GM12878 (cell line): Measurements from ENCODE around the gene ZMYND10. TPM values are rescaled to one million over a fixed set of nuclear protein-coding genes. Genes with fewer than 3 reads are reported as not detected.

Experiments used
- ATAC-seq: fragments of 200-7000 bp; cut with Tn5 transposase; 3 replicates; pipeline ENCODE4 v1.9.1; 2020; ENCODE audit warnings: mild to moderate bottlenecking, moderate library complexity
- BruUV-seq: library from RNA; stranded (reverse); fragments of 400-500 nt; replicated peaks from 2 replicates; lab custom pipeline; 2021; lab: Mats Ljungman, UMichigan
- CTCF ChIA-PET: fragments of 300-600 bp; sonication (Branson Sonifier 250); formaldehyde crosslinking; extraction: SDS; loops from one replicate; lab custom pipeline; 2021; ENCODE audit warnings: inconsistent platforms; lab: Yijun Ruan, JAX
- POLR2A ChIA-PET: fragments of 350-600 bp; formaldehyde crosslinking; extraction: SDS; loops from one replicate; lab custom pipeline; 2021; ENCODE audit warnings: inconsistent platforms; lab: Charles Lee
- RAD21 ChIA-PET: fragments of 300-600 bp; sonication (Branson Sonifier 250); formaldehyde crosslinking; loops from one replicate; lab custom pipeline; 2023; ENCODE audit warnings: antibody characterized with exemption; ENCODE audit not compliant: unreplicated experiment; lab: Charles Lee
- SMC1A ChIA-PET: fragments of 300-600 bp; sonication (Branson Sonifier 250); formaldehyde crosslinking; loops from one replicate; lab custom pipeline; 2023; ENCODE audit not compliant: unreplicated experiment, uncharacterized antibody; lab: Charles Lee
- DNase-seq: peaks from one replicate; pipeline ENCODE4 v3.0.0-alpha.2; 2011; ENCODE audit warnings: low read depth, low spot score
- FAIRE-seq: peaks from 3 replicates; lab custom pipeline; 2011; peaks lifted over from hg19 to GRCh38; lab: Jason Lieb, UNC
- H2AFZ ChIP-seq: 2 replicates; pipeline ENCODE4 v1.6.0; 2011; ENCODE audit warnings: low read depth, low read length, control low read depth; ENCODE audit not compliant: control insufficient read depth
- H3K27ac ChIP-seq: 2 replicates; pipeline ENCODE4 v1.5.1; 2011; ENCODE audit warnings: control low read depth; ENCODE audit not compliant: control insufficient read depth, insufficient read depth
- H3K27me3 ChIP-seq, 2 experiments: replicated peaks in 1 of 2; 2 replicates each; pipeline versions ENCODE4 v1.6.0 to v1.6.1; 2011; ENCODE audit warnings: low read length in 1 of 2; ENCODE audit not compliant: control insufficient read depth in 2 of 2, insufficient read depth in 2 of 2
- H3K36me3 ChIP-seq, 2 experiments: 2 replicates each; pipeline ENCODE4 v1.5.1; 2011; ENCODE audit warnings: low read length in 1 of 2; ENCODE audit not compliant: control insufficient read depth in 2 of 2, insufficient read depth in 2 of 2
- H3K4me1 ChIP-seq: 2 replicates; pipeline ENCODE4 v1.6.1; 2011; ENCODE audit warnings: mild to moderate bottlenecking, low read length, moderate library complexity, mixed read lengths; ENCODE audit not compliant: control insufficient read depth, insufficient read depth
- H3K4me2 ChIP-seq: 2 replicates; pipeline ENCODE4 v1.6.0; 2011; ENCODE audit warnings: control low read depth; ENCODE audit not compliant: control insufficient read depth, insufficient read depth
- H3K4me3 ChIP-seq: fragments of 200-600 bp; sonication (generic); 2 replicates; pipeline ENCODE4 v1.5.1; 2016
- H3K79me2 ChIP-seq: 2 replicates; pipeline ENCODE4 v1.6.0; 2011; ENCODE audit warnings: low read length; ENCODE audit not compliant: control insufficient read depth, insufficient read depth
- H3K9ac ChIP-seq: 2 replicates; pipeline ENCODE4 v1.8.0; 2011; ENCODE audit warnings: low read length, control low read depth, mixed read lengths; ENCODE audit not compliant: control insufficient read depth, insufficient read depth
- H3K9me3 ChIP-seq: replicated peaks from 3 replicates; pipeline ENCODE4 v1.5.1; 2011; ENCODE audit warnings: mild to moderate bottlenecking, low read length; ENCODE audit not compliant: control insufficient read depth, insufficient read depth
- H4K20me1 ChIP-seq: 2 replicates; pipeline ENCODE4 v1.6.0; 2011; ENCODE audit not compliant: control insufficient read depth, insufficient read depth
- BMI1 ChIP-seq: fragments of 450-650 bp; IDR thresholded peaks from 2 replicates; pipeline ENCODE4 v1.6.1; 2016; ENCODE audit warnings: mild to moderate bottlenecking, moderate library complexity, borderline replicate concordance
- ELK1 ChIP-seq: IDR thresholded peaks from 2 replicates; pipeline ENCODE4 v1.6.1; 2012; ENCODE audit warnings: low read depth, low read length, improper control_type of control experiment
- ETV6 ChIP-seq, 2 experiments: fragments of 450-650 bp in 1 of 2; IDR thresholded peaks in 1 of 2; conservative IDR thresholded peaks in 1 of 2; 2 replicates each; pipeline ENCODE4 v1.6.1; 2014; ENCODE audit warnings: antibody characterized with exemption in 1 of 2, borderline replicate concordance in 1 of 2, low read depth in 1 of 2, mild to moderate bottlenecking in 1 of 2, moderate library complexity in 1 of 2
- FOXM1 ChIP-seq: IDR thresholded peaks from 2 replicates; pipeline ENCODE4 v1.6.1; 2012; ENCODE audit warnings: low read depth, mild to moderate bottlenecking, inconsistent platforms, low read length, moderate library complexity
- MEF2B ChIP-seq: fragments of 450-650 bp; IDR thresholded peaks from 2 replicates; pipeline ENCODE4 v1.6.1; 2018; ENCODE audit warnings: mild to moderate bottlenecking, moderate library complexity; ENCODE audit not compliant: partially characterized antibody, poor library complexity, severe bottlenecking
- MLLT1 ChIP-seq: fragments of 450-650 bp; IDR thresholded peaks from 2 replicates; pipeline ENCODE4 v1.6.1; 2016; ENCODE audit warnings: mild to moderate bottlenecking
- NBN ChIP-seq: fragments of 450-650 bp; IDR thresholded peaks from 2 replicates; pipeline ENCODE4 v1.6.1; 2016
- NFYA ChIP-seq: IDR thresholded peaks from 2 replicates; pipeline ENCODE4 v1.6.1; 2011; ENCODE audit warnings: low read depth, mild to moderate bottlenecking, low read length, improper control_type of control experiment, borderline replicate concordance
- NR2F1 ChIP-seq: fragments of 450-650 bp; conservative IDR thresholded peaks from 2 replicates; pipeline ENCODE4 v1.6.1; 2017; ENCODE audit warnings: mild to moderate bottlenecking
- PAX8 ChIP-seq: fragments of 450-650 bp; IDR thresholded peaks from 2 replicates; pipeline ENCODE4 v1.6.1; 2017; ENCODE audit warnings: mild to moderate bottlenecking, moderate library complexity
- POLR2AphosphoS5 ChIP-seq: IDR thresholded peaks from 2 replicates; pipeline ENCODE4 v1.6.1; 2011; ENCODE audit warnings: mild to moderate bottlenecking, low read length, inconsistent platforms
- SMAD1 ChIP-seq: fragments of 450-650 bp; IDR thresholded peaks from 2 replicates; pipeline ENCODE4 v1.6.1; 2018; ENCODE audit warnings: mild to moderate bottlenecking, low read depth; ENCODE audit not compliant: partially characterized antibody
- YBX1 ChIP-seq: fragments of 450-650 bp; IDR thresholded peaks from 2 replicates; pipeline ENCODE4 v1.6.1; 2016; ENCODE audit warnings: antibody characterized with exemption
- WGBS: methylation state at CpG from one replicate; pipeline ENCODE4 v1.1.6; 2016; ENCODE audit warnings: low lambda C conversion rate; ENCODE audit not compliant: insufficient replicate concordance, insufficient coverage; ENCODE audit errors: missing lambda C conversion rate; 5-methylcytosine and 5-hydroxymethylcytosine counted together
- in situ Hi-C: fragments of 300-500 bp; cut with MboI; formaldehyde crosslinking; loops from 9 replicates; pipeline ENCODE4 v1.14.3; 2018; ENCODE audit warnings: mixed read lengths
- intact Hi-C: fragments of 100-400 bp; cut with micrococcal nuclease; formaldehyde crosslinking; loops from one replicate; pipeline ENCODE4 v1.14.2; 2022; ENCODE audit not compliant: unreplicated experiment
- polyA plus RNA-seq, 11 experiments: library from polyadenylated mRNA; depleted of rRNA in 4 of 11; unstranded in 6 of 11; stranded (reverse) in 5 of 11; fragments of >200 nt; fragmentation: Nextera tagmentation in 4 of 11; fragmentation: Illumina TruSeq in 1 of 11; extraction: Ambion mirVana in 4 of 11; extraction: Trizol in 1 of 11; gene quantifications; 1 replicate in 1 of 11; 2 replicates in 10 of 11; pipeline versions ENCODE4 v1.2.1 to v1.2.3, GENCODE V29; 2011 to 2016; ENCODE audit warnings: inconsistent platforms in 2 of 11, missing spikeins in 2 of 11, low read depth in 1 of 11
- total RNA-seq, 4 experiments: library from RNA; depleted of rRNA in 3 of 4; stranded (reverse); fragments of >200 nt in 3 of 4; fragmentation: Illumina TruSeq in 1 of 4; extraction: Trizol in 1 of 4; gene quantifications; 2 replicates each; pipeline versions ENCODE4 v1.2.1 to v1.2.3, GENCODE V29; 2013 to 2021
- TF ChIP-seq, protein P1 (sequence below), 3 experiments: IDR thresholded peaks in 2 of 3; conservative IDR thresholded peaks in 1 of 3; 2 replicates each; pipeline ENCODE4 v1.5.1; 2011; ENCODE audit warnings: low read depth in 3 of 3, low read length in 3 of 3, mild to moderate bottlenecking in 3 of 3, control low read depth in 2 of 3, moderate library complexity in 2 of 3, inconsistent platforms in 1 of 3, mixed read lengths in 1 of 3; ENCODE audit not compliant: control insufficient read depth in 2 of 3, insufficient read depth in 1 of 3; ENCODE audit errors: extremely low read depth in 1 of 3
- TF ChIP-seq, protein P2 (sequence below): fragments of 150-350 bp; IDR thresholded peaks from 2 replicates; pipeline ENCODE4 v1.6.1; 2016; ENCODE audit warnings: low read depth, low read length

The ZMYND10 gene
- total and polyA plus RNA-seq, 10 of the 15 experiments (the other 5 are each of a cell fraction or from before 2014, with no cell fraction given) = 0.11 to 1.0 (median 0.37) TPM

DNA sequence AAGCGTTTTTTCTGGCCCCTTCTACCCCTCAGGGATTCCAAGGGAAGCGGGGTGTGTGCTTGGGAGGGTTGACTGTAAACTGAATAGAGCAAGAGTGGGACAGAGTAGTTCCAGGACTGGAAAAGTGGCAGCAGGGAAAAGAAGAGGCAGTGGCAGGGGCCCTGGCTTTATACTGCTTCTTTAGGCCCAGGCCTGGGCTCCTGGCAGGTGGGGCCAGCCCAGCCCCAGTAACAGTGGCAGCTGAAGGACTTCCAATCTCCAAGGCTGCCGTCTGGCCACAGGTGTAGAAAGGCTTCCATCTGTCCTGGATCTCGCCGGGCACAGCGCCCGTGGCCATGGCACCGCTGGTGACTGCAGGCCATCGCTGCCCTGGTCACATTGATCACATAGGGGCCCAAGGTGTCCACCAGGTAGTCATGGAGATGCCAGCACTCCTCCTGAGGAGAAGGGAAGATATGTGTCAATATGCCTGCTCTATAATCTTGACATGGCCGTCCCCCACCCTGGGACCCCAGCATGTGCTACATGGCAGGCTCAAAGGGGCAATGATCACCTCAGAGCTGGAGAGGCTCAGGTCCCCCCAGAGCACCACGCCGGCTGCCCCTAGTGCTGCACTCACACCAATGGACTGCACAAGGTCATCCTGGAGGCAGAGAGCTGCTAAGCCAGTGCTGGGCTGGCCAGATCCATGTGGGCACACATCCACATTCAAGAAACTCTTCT lies 52.3 kb downstream of the ZMYND10 start:
- Histone ChIP-seq H3K36me3 (peaks cover 0 to 20% of the 10 kb centered on the region in 2 experiments; a peak in 3 of 4 replicates), H3K27me3 (no peaks in the 10 kb centered on the region), H3K4me1 (peaks cover 6% of the 10 kb centered on the region), H3K4me2 (peak overlapping the region; percentile 89), H3K9ac (peak overlapping the region; percentile 64), H4K20me1 (no peaks in the 10 kb centered on the region), H2AFZ (peak overlapping the region; percentile 78), H3K79me2 (peaks cover 21% of the 10 kb centered on the region), H3K9me3 (no peaks in the 10 kb centered on the region), H3K27ac (peak overlapping the region; percentile 66), H3K4me3 (peak overlapping the region; percentile 62)
- CTCF ChIA-PET = interaction anchor here (0.8 to 2.5 kb wide), 5 partner anchors 31 to 953 kb away, joined by 3 to 8 read pairs (median 6); no protein-coding TSS in a partner anchor
- SMC1A ChIA-PET = no interaction called here
- BruUV-seq = no TSS peak
- DNase-seq (no peak), FAIRE-seq (no peak), ATAC-seq (no peak)
- intact Hi-C loops (no loop called here), in situ Hi-C loops (no loop called here)
- WGBS = 79% methylated on average over 12 of the region's 12 CpGs
- RAD21 ChIA-PET = interaction anchor here (0.6 kb wide), 1 partner anchor 57 kb away, joined by 3 read pairs; the partner anchor contains the start of gene GNAI2
- POLR2A ChIA-PET = interaction anchor here (0.6 to 2.1 kb wide), 4 partner anchors 26 to 59 kb away, joined by 3 to 11 read pairs (median 4); partner anchors contain the start of genes CYB561D2 and NPRL2
- TF ChIP-seq NFYA (no peak), ETV6 (conservative IDR thresholded peaks at IDR 0.05 in 1 of 2, IDR thresholded peaks at IDR 0.05 in 1 of 2; ENCODE audit: borderline replicate concordance in 1 of 2, low read depth in 1 of 2) (no peak), MEF2B (no peak), NBN (no peak), BMI1 (no peak), ELK1 (no peak), PAX8 (no peak), YBX1 (no peak), NR2F1 (no peak), POLR2AphosphoS5 (no peak), FOXM1 (no peak), MLLT1 (no peak), SMAD1 (no peak)
- TF ChIP-seq, protein P1, sequence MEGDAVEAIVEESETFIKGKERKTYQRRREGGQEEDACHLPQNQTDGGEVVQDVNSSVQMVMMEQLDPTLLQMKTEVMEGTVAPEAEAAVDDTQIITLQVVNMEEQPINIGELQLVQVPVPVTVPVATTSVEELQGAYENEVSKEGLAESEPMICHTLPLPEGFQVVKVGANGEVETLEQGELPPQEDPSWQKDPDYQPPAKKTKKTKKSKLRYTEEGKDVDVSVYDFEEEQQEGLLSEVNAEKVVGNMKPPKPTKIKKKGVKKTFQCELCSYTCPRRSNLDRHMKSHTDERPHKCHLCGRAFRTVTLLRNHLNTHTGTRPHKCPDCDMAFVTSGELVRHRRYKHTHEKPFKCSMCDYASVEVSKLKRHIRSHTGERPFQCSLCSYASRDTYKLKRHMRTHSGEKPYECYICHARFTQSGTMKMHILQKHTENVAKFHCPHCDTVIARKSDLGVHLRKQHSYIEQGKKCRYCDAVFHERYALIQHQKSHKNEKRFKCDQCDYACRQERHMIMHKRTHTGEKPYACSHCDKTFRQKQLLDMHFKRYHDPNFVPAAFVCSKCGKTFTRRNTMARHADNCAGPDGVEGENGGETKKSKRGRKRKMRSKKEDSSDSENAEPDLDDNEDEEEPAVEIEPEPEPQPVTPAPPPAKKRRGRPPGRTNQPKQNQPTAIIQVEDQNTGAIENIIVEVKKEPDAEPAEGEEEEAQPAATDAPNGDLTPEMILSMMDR (IDR thresholded peaks at IDR 0.05 in 2 of 3, conservative IDR thresholded peaks at IDR 0.05 in 1 of 3; ENCODE audit: control insufficient read depth in 2 of 3, extremely low read depth in 1 of 3, insufficient read depth in 1 of 3, low read depth in 3 of 3, low read length in 3 of 3) = no peak
- TF ChIP-seq, protein P2, sequence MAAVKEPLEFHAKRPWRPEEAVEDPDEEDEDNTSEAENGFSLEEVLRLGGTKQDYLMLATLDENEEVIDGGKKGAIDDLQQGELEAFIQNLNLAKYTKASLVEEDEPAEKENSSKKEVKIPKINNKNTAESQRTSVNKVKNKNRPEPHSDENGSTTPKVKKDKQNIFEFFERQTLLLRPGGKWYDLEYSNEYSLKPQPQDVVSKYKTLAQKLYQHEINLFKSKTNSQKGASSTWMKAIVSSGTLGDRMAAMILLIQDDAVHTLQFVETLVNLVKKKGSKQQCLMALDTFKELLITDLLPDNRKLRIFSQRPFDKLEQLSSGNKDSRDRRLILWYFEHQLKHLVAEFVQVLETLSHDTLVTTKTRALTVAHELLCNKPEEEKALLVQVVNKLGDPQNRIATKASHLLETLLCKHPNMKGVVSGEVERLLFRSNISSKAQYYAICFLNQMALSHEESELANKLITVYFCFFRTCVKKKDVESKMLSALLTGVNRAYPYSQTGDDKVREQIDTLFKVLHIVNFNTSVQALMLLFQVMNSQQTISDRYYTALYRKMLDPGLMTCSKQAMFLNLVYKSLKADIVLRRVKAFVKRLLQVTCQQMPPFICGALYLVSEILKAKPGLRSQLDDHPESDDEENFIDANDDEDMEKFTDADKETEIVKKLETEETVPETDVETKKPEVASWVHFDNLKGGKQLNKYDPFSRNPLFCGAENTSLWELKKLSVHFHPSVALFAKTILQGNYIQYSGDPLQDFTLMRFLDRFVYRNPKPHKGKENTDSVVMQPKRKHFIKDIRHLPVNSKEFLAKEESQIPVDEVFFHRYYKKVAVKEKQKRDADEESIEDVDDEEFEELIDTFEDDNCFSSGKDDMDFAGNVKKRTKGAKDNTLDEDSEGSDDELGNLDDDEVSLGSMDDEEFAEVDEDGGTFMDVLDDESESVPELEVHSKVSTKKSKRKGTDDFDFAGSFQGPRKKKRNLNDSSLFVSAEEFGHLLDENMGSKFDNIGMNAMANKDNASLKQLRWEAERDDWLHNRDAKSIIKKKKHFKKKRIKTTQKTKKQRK = no peak
